Psoas muscle (tissue), 8 donors: Measurements from ENCODE around the gene TRMT6. TPM values are rescaled to one million over a fixed set of nuclear protein-coding genes. Genes with fewer than 3 reads are reported as not detected.

Experiments
- ATAC-seq, 4 donors: fragments of 200-7000 bp; cut with Tn5 transposase; one replicate each; pipeline ENCODE4 v1.9.1; 2020; ENCODE audit warnings: moderate library complexity in 3 of 4, mild to moderate bottlenecking in 2 of 4
- DNase-seq, 2 donors: peaks; one replicate each; pipeline ENCODE4 v3.0.0-alpha.2; 2020
- H3K27ac ChIP-seq: fragments of 200-600 bp; one replicate; pipeline ENCODE4 v1.8.0; 2022
- H3K27me3 ChIP-seq, 3 donors: fragments of 200-600 bp in 1 of 3; one replicate each; pipeline versions ENCODE4 v1.6.1 to v1.8.0; 2013 to 2022; ENCODE audit warnings: low read length in 2 of 3, mild to moderate bottlenecking in 2 of 3, moderate library complexity in 1 of 3; ENCODE audit not compliant: insufficient read depth in 3 of 3
- H3K36me3 ChIP-seq, 2 donors: fragments of 200-600 bp in 1 of 2; one replicate each; pipeline versions ENCODE4 v1.6.1 to v1.8.0; 2013 to 2022; ENCODE audit warnings: low read depth in 1 of 2, mild to moderate bottlenecking in 1 of 2, moderate library complexity in 1 of 2; ENCODE audit not compliant: insufficient read depth in 1 of 2
- H3K4me1 ChIP-seq: fragments of 200-600 bp; one replicate; pipeline ENCODE4 v1.8.0; 2022
- H3K4me3 ChIP-seq: fragments of 200-600 bp; one replicate; pipeline ENCODE4 v1.8.0; 2022; ENCODE audit warnings: mild to moderate bottlenecking
- H3K9me3 ChIP-seq: fragments of 200-600 bp; one replicate; pipeline ENCODE4 v1.8.0; 2022
- WGBS, 3 donors: extraction: QIAGEN DNeasy Blood & Tissue Kit; methylation state at CpG; one replicate each; pipeline versions ENCODE4 v1.1.6 to v1.1.7; 2013; 5-methylcytosine and 5-hydroxymethylcytosine counted together
- intact Hi-C, 2 donors: fragments of 100-400 bp; cut with DNase I; formaldehyde crosslinking; loops; one replicate each; pipeline versions ENCODE4 v1.11.0 to v1.14.2; 2022
- long read RNA-seq, 2 donors: library from polyadenylated mRNA; unstranded; transcript quantifications; one replicate each; pipeline ENCODE4 v2.0.0, GENCODE V29; 2021
- polyA plus RNA-seq, 3 donors: library from polyadenylated mRNA; stranded (reverse); fragments of 200-250 nt; gene quantifications; one replicate each; pipeline ENCODE4 v1.2.3, GENCODE V29; 2013
- total RNA-seq, 4 donors: library from RNA; stranded (reverse); fragmentation: NEBNext Ultra II Directional in 2 of 4; extraction: Animal tissue kit (Norgen Biotek cat#: 25700) in 2 of 4; gene quantifications; one replicate each; pipeline versions ENCODE4 v1.2.1 to v1.2.4, GENCODE V29; 2021 to 2023
- TF ChIP-seq, protein P1 (sequence below): fragments of 200-600 bp; IDR thresholded peaks from one replicate; pipeline ENCODE4 v1.8.0; 2022; ENCODE audit warnings: antibody characterized with exemption
- donor health status: healthy with polysubstance abuse.
- donor health status: DM: no; HTN: no; CAD: no; lungs with moderate emphysema.
- donor health status: Bipolar disorder and iron deficiency.
- donor health status: healthy.
- donor health status: DM: yes; HTN: yes; CAD: no.
- donor health status: DM: no; HTN: no; CAD: no.
- donor health status: DM: no; HTN: no; CAD: no.
- donor health status: DM: yes; HTN: yes; CAD: no.

Gene TRMT6, protein sequence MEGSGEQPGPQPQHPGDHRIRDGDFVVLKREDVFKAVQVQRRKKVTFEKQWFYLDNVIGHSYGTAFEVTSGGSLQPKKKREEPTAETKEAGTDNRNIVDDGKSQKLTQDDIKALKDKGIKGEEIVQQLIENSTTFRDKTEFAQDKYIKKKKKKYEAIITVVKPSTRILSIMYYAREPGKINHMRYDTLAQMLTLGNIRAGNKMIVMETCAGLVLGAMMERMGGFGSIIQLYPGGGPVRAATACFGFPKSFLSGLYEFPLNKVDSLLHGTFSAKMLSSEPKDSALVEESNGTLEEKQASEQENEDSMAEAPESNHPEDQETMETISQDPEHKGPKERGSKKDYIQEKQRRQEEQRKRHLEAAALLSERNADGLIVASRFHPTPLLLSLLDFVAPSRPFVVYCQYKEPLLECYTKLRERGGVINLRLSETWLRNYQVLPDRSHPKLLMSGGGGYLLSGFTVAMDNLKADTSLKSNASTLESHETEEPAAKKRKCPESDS
- 10 to 100 TPM in 3 of 4 donors, 1 to 10 TPM in 1; 9.0 to 25.9 (median 21.6) TPM for total RNA-seq
- polyA plus RNA-seq: 100 to 1,000 TPM in 1 of 3 donors, 10 to 100 TPM in 2; 14.9 to 177 (median 25.6) TPM
- long read RNA-seq, donor 1, transcript TRMT6-201 (11 exons, 2,327 nt): major isoform, 7 of 14 reads
- long read RNA-seq, donor 1, partial matches to known transcripts: 6 of 14 reads
- long read RNA-seq, donor 1, other reads (novel, unspliced or antisense): 1 of 14 reads
- long read RNA-seq, donor 2, transcript TRMT6-201 (11 exons, 2,327 nt): major isoform, 17 of 37 reads
- long read RNA-seq, donor 2, partial matches to known transcripts: 15 of 37 reads
- long read RNA-seq, donor 2, other reads (novel, unspliced or antisense): 3 of 37 reads

DNA sequence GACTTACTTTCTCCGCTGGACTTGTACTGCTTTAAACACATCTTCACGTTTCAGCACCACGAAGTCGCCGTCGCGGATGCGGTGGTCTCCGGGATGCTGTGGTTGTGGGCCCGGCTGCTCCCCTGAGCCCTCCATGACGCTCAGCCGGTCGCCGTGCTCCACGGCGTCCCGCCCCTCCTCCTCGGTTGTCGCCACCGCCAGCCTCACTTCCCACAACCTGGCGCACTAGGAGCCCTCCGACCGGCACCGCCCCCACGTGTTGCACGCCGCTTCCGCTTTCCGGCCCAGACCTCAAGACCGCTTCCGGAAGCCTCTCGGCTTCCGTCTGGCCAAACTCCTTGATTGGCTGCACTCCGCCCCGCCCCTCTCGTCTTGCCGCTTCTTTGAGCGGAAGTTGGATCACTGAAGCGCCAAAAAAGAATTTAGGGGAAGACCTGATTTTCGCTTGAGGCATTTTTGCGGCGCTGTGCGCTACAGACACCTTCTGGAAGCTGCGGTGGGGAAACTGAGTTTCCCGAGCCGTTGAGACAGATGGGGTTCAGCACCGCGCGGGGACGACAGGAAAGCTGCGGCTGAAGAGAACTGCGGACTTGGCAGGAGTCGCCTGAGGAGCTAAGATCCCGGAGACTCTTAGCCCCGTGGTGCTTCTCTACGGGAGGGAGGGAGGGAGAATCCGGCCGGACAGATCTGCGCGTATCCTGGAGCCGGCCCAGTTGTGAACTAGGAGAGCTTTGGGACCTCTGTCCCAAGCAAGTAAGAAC, at the start of gene TRMT6, which contains the start of gene MCM8:
TSS of gene TRMT6 (minus strand) at position 263 of the 761 bp plus-strand sequence. CDS start at position 135, 128 bp downstream.
TSS of gene MCM8 (plus strand) at position 382 of the 761 bp plus-strand sequence. CDS start 1,364 bp downstream, outside the sequence.
- H3K4me1 ChIP-seq: peaks cover 16% of the 10 kb centered on the region
- TF ChIP-seq, protein P1, sequence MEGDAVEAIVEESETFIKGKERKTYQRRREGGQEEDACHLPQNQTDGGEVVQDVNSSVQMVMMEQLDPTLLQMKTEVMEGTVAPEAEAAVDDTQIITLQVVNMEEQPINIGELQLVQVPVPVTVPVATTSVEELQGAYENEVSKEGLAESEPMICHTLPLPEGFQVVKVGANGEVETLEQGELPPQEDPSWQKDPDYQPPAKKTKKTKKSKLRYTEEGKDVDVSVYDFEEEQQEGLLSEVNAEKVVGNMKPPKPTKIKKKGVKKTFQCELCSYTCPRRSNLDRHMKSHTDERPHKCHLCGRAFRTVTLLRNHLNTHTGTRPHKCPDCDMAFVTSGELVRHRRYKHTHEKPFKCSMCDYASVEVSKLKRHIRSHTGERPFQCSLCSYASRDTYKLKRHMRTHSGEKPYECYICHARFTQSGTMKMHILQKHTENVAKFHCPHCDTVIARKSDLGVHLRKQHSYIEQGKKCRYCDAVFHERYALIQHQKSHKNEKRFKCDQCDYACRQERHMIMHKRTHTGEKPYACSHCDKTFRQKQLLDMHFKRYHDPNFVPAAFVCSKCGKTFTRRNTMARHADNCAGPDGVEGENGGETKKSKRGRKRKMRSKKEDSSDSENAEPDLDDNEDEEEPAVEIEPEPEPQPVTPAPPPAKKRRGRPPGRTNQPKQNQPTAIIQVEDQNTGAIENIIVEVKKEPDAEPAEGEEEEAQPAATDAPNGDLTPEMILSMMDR: no peak
- H3K27me3 ChIP-seq: no peaks in the 10 kb centered on the region
- WGBS, 3 donors: 0% methylated on average over 55 to 61 of the region's 61 CpGs
- intact Hi-C loops: loop anchor here (2.0 to 10.0 kb wide), 4 partner anchors 126 to 423 kb away; no protein-coding TSS in a partner anchor
- H3K9me3 ChIP-seq: no peaks in the 10 kb centered on the region
- H3K27ac ChIP-seq: peak within 1 kb of the TSS; percentile 91
- ATAC-seq (peak; percentile 99 to 100 (median 100)), DNase-seq (peak; percentile 98)
- H3K36me3 ChIP-seq: peaks cover 5 to 63% of the 10 kb centered on the region in 2 donors
- peak within 1 kb of the TSS; percentile 95 for H3K4me3 ChIP-seq

DNA sequence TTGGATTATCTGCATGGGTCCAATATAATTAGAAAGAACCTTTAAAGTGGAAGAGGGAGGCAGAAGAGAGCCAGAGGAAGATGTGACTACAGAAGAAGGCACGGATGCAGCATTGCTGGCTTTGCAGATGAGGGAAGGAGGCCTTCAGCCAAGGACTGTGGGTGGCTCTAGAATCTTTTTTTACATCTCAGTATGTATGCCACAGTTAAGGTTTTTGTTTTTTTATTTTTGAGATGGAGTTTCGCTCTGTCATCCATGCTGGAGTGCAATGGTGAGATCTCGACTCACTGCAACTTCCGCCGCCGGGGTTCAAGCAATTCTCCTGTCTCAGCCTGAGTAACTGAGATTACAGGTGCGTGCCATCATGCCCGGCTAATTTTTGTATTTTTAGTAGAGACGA, 49.5 kb upstream of the TRMT6 start:
- no peaks in the 10 kb centered on the region for H3K4me1 ChIP-seq
- intact Hi-C loops: no loop called here
- H3K27ac ChIP-seq: no peak overlapping the region
- peaks cover 0 to 21% of the 10 kb centered on the region in 2 donors for H3K36me3 ChIP-seq
- 94 to 97% (median 96%) methylated on average over 9 of the region's 9 CpGs for WGBS, 3 donors
- no peak for ATAC-seq
- H3K27me3 ChIP-seq: no peaks in the 10 kb centered on the region
- DNase-seq: no peak
- TF ChIP-seq, protein P1: no peak
- no peaks in the 10 kb centered on the region for H3K9me3 ChIP-seq
- H3K4me3 ChIP-seq: no peak overlapping the region

- WGBS, 3 donors: 90 to 94% (median 90%) methylated on average over 1 of the region's 1 CpG
- Histone ChIP-seq H3K4me3 (no peak overlapping the region), H3K9me3 (no peaks in the 10 kb centered on the region), H3K4me1 (no peaks in the 10 kb centered on the region), H3K36me3 (peaks cover 0 to 30% of the 10 kb centered on the region in 2 donors), H3K27me3 (no peaks in the 10 kb centered on the region), H3K27ac (no peak overlapping the region)
- ATAC-seq (no peak), DNase-seq (no peak)
- TF ChIP-seq, protein P1: no peak
- intact Hi-C loops: no loop called here
Observed at GRCh38 chr20:5996765-5997164, 46.4 kb upstream of the TRMT6 start.

DNA sequence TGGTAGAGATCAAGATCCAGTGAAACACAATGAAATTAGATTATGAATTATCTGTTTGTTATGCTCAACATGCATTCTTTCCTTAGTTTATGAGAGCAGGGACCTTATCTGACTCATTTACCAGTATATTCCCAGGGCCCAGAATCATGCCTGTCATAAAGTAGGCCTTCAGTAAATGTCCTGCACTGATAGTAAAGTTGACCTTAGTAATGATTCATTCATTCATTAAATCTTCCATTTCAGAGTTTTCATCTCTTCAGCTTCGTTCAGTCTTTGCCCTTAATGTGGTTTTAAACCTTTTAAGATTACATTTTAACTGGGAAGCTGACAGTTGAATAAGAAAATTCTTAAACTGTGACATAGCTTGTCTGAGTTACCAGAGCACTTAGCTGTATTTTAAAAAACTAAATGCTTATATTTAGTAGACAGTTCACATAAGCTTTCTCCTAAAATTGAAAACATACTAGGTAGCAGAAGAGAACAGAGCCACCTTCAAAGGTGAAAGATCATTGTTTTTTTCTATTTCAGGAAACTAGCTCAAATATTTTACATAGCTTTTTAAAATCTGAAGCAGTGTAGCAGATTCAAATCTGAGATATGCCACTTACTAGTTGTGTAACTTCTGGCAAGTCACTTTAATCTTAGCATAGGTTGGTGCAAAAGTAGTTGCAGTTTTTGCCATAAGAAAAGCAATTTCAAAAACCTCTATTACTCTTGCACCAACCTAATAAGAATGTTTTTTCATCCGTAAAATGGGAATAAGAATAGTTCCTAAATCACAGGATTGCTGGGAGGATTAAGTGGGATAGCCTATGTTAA, 41.5 kb upstream of the TRMT6 start:
- TF ChIP-seq, protein P1: no peak
- Histone ChIP-seq H3K9me3 (no peaks in the 10 kb centered on the region), H3K27me3 (no peaks in the 10 kb centered on the region), H3K27ac (no peak overlapping the region), H3K4me3 (no peak overlapping the region), H3K4me1 (no peaks in the 10 kb centered on the region), H3K36me3 (peaks cover 4 to 65% of the 10 kb centered on the region in 2 donors)
- no peak for ATAC-seq
- WGBS, 3 donors: 94% methylated on average over 2 of the region's 2 CpGs
- intact Hi-C loops: no loop called here
- no peak for DNase-seq
